ENCODE results near the gene NKG7.

DNA sequence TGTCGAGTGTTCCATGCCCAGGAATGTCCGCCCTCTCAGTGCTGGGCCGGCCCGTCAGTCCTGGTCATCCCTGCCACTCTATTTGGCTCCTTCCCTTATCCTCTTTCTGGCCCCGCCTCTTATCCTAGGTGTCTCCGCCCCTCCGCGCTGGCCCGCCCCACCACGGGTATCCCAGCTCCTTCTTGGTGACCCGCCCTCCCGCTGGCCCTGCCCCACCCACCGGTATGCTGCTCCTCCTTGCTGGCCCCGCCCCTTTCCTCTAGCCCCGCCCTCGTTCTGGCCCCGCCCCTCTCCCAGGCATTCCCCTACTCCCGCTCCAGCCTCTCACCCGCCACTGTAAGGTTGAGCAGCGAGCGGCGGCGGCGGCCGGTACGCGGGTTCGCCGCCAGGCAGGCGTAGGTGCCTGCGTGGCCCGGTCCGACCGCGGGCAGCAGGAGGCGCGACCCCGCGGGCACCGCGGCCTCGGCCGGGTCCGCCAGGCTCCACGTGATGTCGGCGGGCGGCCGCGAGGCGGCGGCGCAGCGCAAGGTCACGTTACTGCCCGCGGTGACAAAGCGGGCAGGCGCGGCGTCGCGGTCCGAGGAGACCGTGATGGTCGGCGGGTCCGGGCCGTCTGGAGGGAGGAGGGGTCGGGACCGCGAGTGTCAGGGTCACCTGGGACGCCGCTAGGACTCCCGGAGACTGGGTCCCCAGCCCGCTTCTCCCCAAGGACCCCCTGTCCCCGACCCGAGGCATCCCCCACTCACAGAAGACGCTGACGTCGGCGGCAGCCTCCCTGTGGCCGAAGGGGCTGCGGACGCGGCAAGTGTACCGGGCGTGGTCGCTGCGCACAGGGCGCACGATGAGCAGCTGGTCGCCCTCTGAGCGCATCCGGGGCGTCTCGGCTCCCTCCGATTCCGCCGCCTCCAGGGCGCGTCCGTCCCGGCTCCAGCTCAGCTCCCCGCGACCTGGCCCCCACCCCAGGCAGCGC is 32.5 kb downstream of the NKG7 start:
- TF ChIP-seq POLR2A (IDR thresholded peaks at IDR 0.05): peak; percentile 86
- peak in 2 of 3 donors; percentile 84 to 88 for TF ChIP-seq CTCF (IDR thresholded peaks at IDR 0.05)
- TF ChIP-seq EP300 (IDR thresholded peaks at IDR 0.05): no peak
